ENCODE results near the gene SAP30BP.
A peak's percentile ranks its signal among the peaks of the same experiment; 100 is the strongest.
"Not testable (repeated sequence)": the region's sequence is repeated elsewhere in the genome, so short reads cannot be mapped to it uniquely, and the experiment has no call there.

Gene SAP30BP

GRCh38 chr17:75633486-75634375 is 33.4 kb upstream of the SAP30BP start:
- DNase-seq (ENCODE audit: low read depth in 2 of 2): peak in 1 of 2 donors; percentile 14

- DNase-seq (ENCODE audit: low read depth in 2 of 2): no peak
These were observed 32.8 kb upstream of the SAP30BP start for GRCh38 chr17:75634376-75634740.

- no peak for DNase-seq (ENCODE audit: low read depth in 2 of 2)
These were observed 32.2 kb upstream of the SAP30BP start for GRCh38 chr17:75634754-75635609.

GRCh38 chr17:75635610-75636202 is 31.4 kb upstream of the SAP30BP start:
- no peak for DNase-seq (ENCODE audit: low read depth in 2 of 2)

- DNase-seq (ENCODE audit: low read depth in 2 of 2): no peak
These were observed 30.6 kb upstream of the SAP30BP start for GRCh38 chr17:75636381-75637142.

GRCh38 chr17:75637143-75637538 is 30.0 kb upstream of the SAP30BP start:
- no peak for DNase-seq (ENCODE audit: low read depth in 2 of 2)

- DNase-seq (ENCODE audit: low read depth in 2 of 2): no peak
These were observed 29.6 kb upstream of the SAP30BP start for GRCh38 chr17:75637551-75637950.

- DNase-seq (ENCODE audit: low read depth in 2 of 2): not testable (repeated sequence)
These were observed 29.1 kb upstream of the SAP30BP start for GRCh38 chr17:75638039-75638438.

GRCh38 chr17:75638893-75639292 is 28.2 kb upstream of the SAP30BP start:
- no peak for DNase-seq (ENCODE audit: low read depth in 2 of 2)

- DNase-seq (ENCODE audit: low read depth in 2 of 2): no peak
These were observed 27.8 kb upstream of the SAP30BP start for GRCh38 chr17:75639327-75639726.

GRCh38 chr17:75639771-75640555 is 27.2 kb upstream of the SAP30BP start:
- DNase-seq (ENCODE audit: low read depth in 2 of 2): no peak

GRCh38 chr17:75640556-75641119 is 26.5 kb upstream of the SAP30BP start:
- no peak for DNase-seq (ENCODE audit: low read depth in 2 of 2)

- no peak for DNase-seq (ENCODE audit: low read depth in 2 of 2)
These were observed 25.8 kb upstream of the SAP30BP start for GRCh38 chr17:75641343-75641742.

GRCh38 chr17:75642182-75642783 is 24.9 kb upstream of the SAP30BP start:
- no peak for DNase-seq (ENCODE audit: low read depth in 2 of 2)

- no peak for DNase-seq (ENCODE audit: low read depth in 2 of 2)
These were observed 24.1 kb upstream of the SAP30BP start for GRCh38 chr17:75642784-75643642.

GRCh38 chr17:75643643-75644017 is 23.5 kb upstream of the SAP30BP start:
- no peak for DNase-seq (ENCODE audit: low read depth in 2 of 2)

GRCh38 chr17:75645501-75645888 is 21.6 kb upstream of the SAP30BP start:
- DNase-seq (ENCODE audit: low read depth in 2 of 2): no peak

GRCh38 chr17:75645889-75646637 is 21.1 kb upstream of the SAP30BP start:
- DNase-seq (ENCODE audit: low read depth in 2 of 2): no peak

- no peak for DNase-seq (ENCODE audit: low read depth in 2 of 2)
These were observed 20.5 kb upstream of the SAP30BP start for GRCh38 chr17:75646638-75646992.
